HCT116 (cell line): ENCODE data around the gene MOB2. TPM values are rescaled to one million over a fixed set of nuclear protein-coding genes. Genes with fewer than 3 reads are reported as not detected.

Experiments
- ATAC-seq: fragments of 200-7000 bp; cut with Tn5 transposase; 2 replicates; pipeline ENCODE4 v1.9.1; 2020; ENCODE audit warnings: mild to moderate bottlenecking, moderate library complexity
- BruUV-seq: library from RNA; stranded (reverse); fragments of 400-500 nt; replicated peaks from 2 replicates; lab custom pipeline; 2021; lab: Mats Ljungman, UMichigan
- CTCF ChIA-PET: fragments of 300-600 bp; sonication (Branson Sonifier 250); formaldehyde crosslinking; loops from one replicate; lab custom pipeline; 2021; ENCODE audit warnings: antibody characterized with exemption; lab: Charles Lee
- POLR2A ChIA-PET: fragments of 300-600, 350-600 bp; sonication (Branson Sonifier 250); formaldehyde crosslinking; loops from one replicate; lab custom pipeline; 2021; ENCODE audit warnings: antibody characterized with exemption; lab: Charles Lee
- RAD21 ChIA-PET, 2 experiments: fragments of 300-600 bp; sonication (Branson Sonifier 250); formaldehyde crosslinking; loops; one replicate each; lab custom pipeline; 2023; ENCODE audit warnings: low total read pairs in 2 of 2; ENCODE audit not compliant: uncharacterized antibody in 2 of 2, unreplicated experiment in 2 of 2, low non-redundant PET in 1 of 2; lab: Charles Lee
- DNase-seq: peaks from one replicate; pipeline ENCODE4 v3.0.0-alpha.2; 2010; ENCODE audit warnings: low read depth, low spot score
- H2AFZ ChIP-seq: fragments of 200-600 bp; shearing (Covaris generic), sonication (generic); 2 replicates; pipeline ENCODE4 v1.6.1; 2017; ENCODE audit warnings: low read depth, mixed run types, mixed read lengths, antibody characterized with exemption, low read length; ENCODE audit not compliant: poor library complexity, severe bottlenecking
- H3K27ac ChIP-seq: 2 replicates; pipeline ENCODE4 v1.5.1; 2012; ENCODE audit warnings: low read depth, low read length
- H3K27me3 ChIP-seq: fragments of 200-600 bp; sonication (generic); 2 replicates; pipeline ENCODE4 v1.6.1; 2016; ENCODE audit warnings: mixed run types, low read length, mixed read lengths; ENCODE audit not compliant: insufficient read depth
- H3K36me3 ChIP-seq, 2 experiments: fragments of 200-500 bp in 1 of 2; fragments of 200-600 bp in 1 of 2; sonication (Bioruptor generic) in 1 of 2; sonication (generic) in 1 of 2; 2 replicates each; pipeline versions ENCODE4 v1.5.1 to v1.6.1; 2014 to 2016; ENCODE audit warnings: low read length in 2 of 2, inconsistent platforms in 1 of 2, mixed read lengths in 1 of 2, mixed run types in 1 of 2; ENCODE audit not compliant: insufficient read depth in 2 of 2, control insufficient read depth in 1 of 2
- H3K4me1 ChIP-seq, 2 experiments: fragments of 200-600 bp in 1 of 2; sonication (generic) in 1 of 2; 2 replicates each; pipeline versions ENCODE4 v1.5.1 to v1.6.1; 2012 to 2017; ENCODE audit warnings: low read length in 2 of 2, inconsistent platforms in 1 of 2, mild to moderate bottlenecking in 1 of 2, mixed read lengths in 1 of 2, mixed run types in 1 of 2, moderate library complexity in 1 of 2; ENCODE audit not compliant: insufficient read depth in 2 of 2, control insufficient read depth in 1 of 2
- H3K4me2 ChIP-seq: fragments of 200-600 bp; sonication (generic); 2 replicates; pipeline ENCODE4 v1.6.1; 2017; ENCODE audit warnings: mixed run types, low read length, mixed read lengths
- H3K4me3 ChIP-seq, 2 experiments: fragments of 200-600 bp in 1 of 2; sonication (generic) in 1 of 2; replicated peaks in 1 of 2; 2 replicates each; pipeline ENCODE4 v1.5.1; 2011 to 2016; ENCODE audit warnings: low read length in 2 of 2, control low read depth in 1 of 2, low read depth in 1 of 2, mild to moderate bottlenecking in 1 of 2, mixed read lengths in 1 of 2, mixed run types in 1 of 2
- H3K79me2 ChIP-seq: fragments of 200-600 bp; sonication (generic); 2 replicates; pipeline ENCODE4 v1.6.1; 2017; ENCODE audit warnings: mild to moderate bottlenecking, mixed run types, low read length, moderate library complexity, mixed read lengths; ENCODE audit not compliant: insufficient read depth
- H3K9ac ChIP-seq: fragments of 200-600 bp; sonication (generic); 2 replicates; pipeline ENCODE4 v1.6.1; 2016; ENCODE audit warnings: low read length, mixed read lengths
- H3K9me2 ChIP-seq: fragments of 200-600 bp; sonication (generic), shearing (Covaris generic); 2 replicates; pipeline ENCODE4 v1.6.1; 2017; ENCODE audit warnings: mixed run types, mild to moderate bottlenecking, moderate library complexity; ENCODE audit not compliant: insufficient read depth
- H3K9me3 ChIP-seq, 2 experiments: fragments of 200-500 bp in 1 of 2; fragments of 200-600 bp in 1 of 2; sonication (Bioruptor generic) in 1 of 2; sonication (generic) in 1 of 2; 2 replicates each; pipeline ENCODE4 v1.6.1; 2014 to 2017; ENCODE audit warnings: low read length in 2 of 2, mixed read lengths in 2 of 2, inconsistent platforms in 1 of 2, low read depth in 1 of 2, mild to moderate bottlenecking in 1 of 2, mixed run types in 1 of 2, moderate library complexity in 1 of 2; ENCODE audit not compliant: control insufficient read depth in 1 of 2, insufficient read depth in 1 of 2
- H4K20me1 ChIP-seq: fragments of 200-600 bp; sonication (generic), shearing (Covaris generic); 2 replicates; pipeline ENCODE4 v1.6.1; 2017; ENCODE audit warnings: mixed run types, mild to moderate bottlenecking, moderate library complexity; ENCODE audit not compliant: insufficient read depth
- ATF3 ChIP-seq: IDR thresholded peaks from 2 replicates; pipeline ENCODE4 v1.6.1; 2012
- CBX3 ChIP-seq: IDR thresholded peaks from 2 replicates; pipeline ENCODE4 v1.6.1; 2012; ENCODE audit warnings: low read depth
- CTCF ChIP-seq, 3 experiments: fragments of 200-600 bp in 1 of 3; sonication (generic) in 1 of 3; IDR thresholded peaks in 2 of 3; conservative IDR thresholded peaks in 1 of 3; 2 replicates each; pipeline ENCODE4 v1.5.1; 2012 to 2017; ENCODE audit warnings: low read depth in 2 of 3, low read length in 2 of 3, antibody characterized with exemption in 1 of 3, borderline replicate concordance in 1 of 3, control low read depth in 1 of 3, mild to moderate bottlenecking in 1 of 3, mixed read lengths in 1 of 3, mixed run types in 1 of 3, moderate library complexity in 1 of 3; ENCODE audit not compliant: insufficient read depth in 1 of 3
- EGR1 ChIP-seq: IDR thresholded peaks from 2 replicates; pipeline ENCODE4 v1.6.1; 2012; ENCODE audit warnings: low read depth
- EZH2 ChIP-seq: fragments of 200-600 bp; sonication (generic); IDR thresholded peaks from 2 replicates; pipeline ENCODE4 v1.6.1; 2017; ENCODE audit warnings: antibody characterized with exemption, mixed run types
- EZH2phosphoT487 ChIP-seq: fragments of 200-600 bp; IDR thresholded peaks from 2 replicates; pipeline ENCODE4 v1.6.1; 2018; ENCODE audit warnings: antibody characterized with exemption, borderline replicate concordance
- JUND ChIP-seq: IDR thresholded peaks from 2 replicates; pipeline ENCODE4 v1.6.1; 2012
- POLR2AphosphoS5 ChIP-seq: IDR thresholded peaks from 2 replicates; pipeline ENCODE4 v1.6.1; 2011; ENCODE audit warnings: mild to moderate bottlenecking, low read depth, low read length, moderate library complexity
- REST ChIP-seq: IDR thresholded peaks from 2 replicates; pipeline ENCODE4 v1.6.1; 2012; ENCODE audit warnings: low read depth
- SIN3A ChIP-seq: IDR thresholded peaks from 2 replicates; pipeline ENCODE4 v1.6.1; 2012; ENCODE audit warnings: low read depth
- SP1 ChIP-seq: IDR thresholded peaks from 2 replicates; pipeline ENCODE4 v1.6.1; 2012; ENCODE audit warnings: low read depth
- ZFX ChIP-seq: fragments of 450-650 bp; IDR thresholded peaks from 2 replicates; pipeline ENCODE4 v1.6.1; 2017
- intact Hi-C: fragments of 100-400 bp; cut with micrococcal nuclease; formaldehyde crosslinking; loops from 2 replicates; pipeline ENCODE4 v1.10.0; 2022
- total RNA-seq: library from RNA; stranded (reverse); gene quantifications from one replicate; pipeline ENCODE4 v1.2.1, GENCODE V29; 2021; ENCODE audit not compliant: unreplicated experiment

MOB2 gene
- total RNA-seq, 1 experiment from 2014 or later, result 25.7 TPM

GRCh38 chr11:1480191-1480554, 6.4 kb downstream of the MOB2 start:
- POLR2A ChIA-PET, result no interaction called here
- CTCF ChIA-PET, result no interaction called here
- Histone ChIP-seq H3K9ac (no peak overlapping the region), H3K79me2 (no peaks in the 10 kb centered on the region; the same call in 1 of the 2 replicates), H3K4me1 (peaks cover 3 to 5% of the 10 kb centered on the region in 2 experiments; a peak in 2 of 4 replicates), H3K9me3 (no peaks in the 10 kb centered on the region), H3K27ac (no peak overlapping the region), H3K27me3 (no peaks in the 10 kb centered on the region), H2AFZ (no peak overlapping the region), H3K36me3 (no peaks in the 10 kb centered on the region), H3K4me3 (no peak overlapping the region), H4K20me1 (no peaks in the 10 kb centered on the region), H3K4me2 (no peak overlapping the region), H3K9me2 (no peaks in the 10 kb centered on the region)
- ATAC-seq (no peak), DNase-seq (no peak)
- intact Hi-C loops, result no loop called here
- BruUV-seq, result no TSS peak
- RAD21 ChIA-PET, result no interaction called here
- TF ChIP-seq ZFX (no peak), ATF3 (no peak)

- ChIA-PET RAD21 (no interaction called here), POLR2A (no interaction called here), CTCF (no interaction called here)
- H3K4me1 ChIP-seq, result peaks cover 0 to under 1% of the 10 kb centered on the region in 2 experiments; a peak in 1 of 4 replicates
- TF ChIP-seq CTCF (IDR thresholded peaks at IDR 0.05 in 2 of 3, conservative IDR thresholded peaks at IDR 0.05 in 1 of 3; ENCODE audit: borderline replicate concordance in 1 of 3, insufficient read depth in 1 of 3, low read depth in 2 of 3, low read length in 2 of 3) (no peak), REST (no peak), POLR2AphosphoS5 (no peak), EZH2 (no peak), ZFX (no peak), EZH2phosphoT487 (no peak), EGR1 (no peak), CBX3 (no peak), JUND (no peak), SIN3A (no peak), SP1 (no peak)
- H3K9ac ChIP-seq, result no peak overlapping the region
- no peak overlapping the region for H3K4me2 ChIP-seq
- no peaks in the 10 kb centered on the region for H3K9me3 ChIP-seq
- no peak overlapping the region for H3K27ac ChIP-seq
- no peaks in the 10 kb centered on the region; the same call in 1 of the 2 replicates for H3K79me2 ChIP-seq
- H4K20me1 ChIP-seq, result no peaks in the 10 kb centered on the region
- H3K27me3 ChIP-seq, result no peaks in the 10 kb centered on the region
- no TSS peak for BruUV-seq
- no peak overlapping the region for H2AFZ ChIP-seq
- intact Hi-C loops, result no loop called here
- no peak for DNase-seq
- ATAC-seq, result no peak
- no peak overlapping the region for H3K4me3 ChIP-seq
- H3K9me2 ChIP-seq, result no peaks in the 10 kb centered on the region
- H3K36me3 ChIP-seq, result no peaks in the 10 kb centered on the region
Measured at GRCh38 chr11:1479678-1480118, 6.9 kb downstream of the MOB2 start.
